Measurements from ENCODE around the gene ZFYVE19. TPM values are rescaled to one million over a fixed set of nuclear protein-coding genes. Genes with fewer than 3 reads are reported as not detected.

ZFYVE19 gene
- total and polyA plus RNA-seq, 2 of the 13 experiments (the other 11 are each of a cell fraction or from before 2014, with no cell fraction given): 23.3 to 44.0 TPM

DNA sequence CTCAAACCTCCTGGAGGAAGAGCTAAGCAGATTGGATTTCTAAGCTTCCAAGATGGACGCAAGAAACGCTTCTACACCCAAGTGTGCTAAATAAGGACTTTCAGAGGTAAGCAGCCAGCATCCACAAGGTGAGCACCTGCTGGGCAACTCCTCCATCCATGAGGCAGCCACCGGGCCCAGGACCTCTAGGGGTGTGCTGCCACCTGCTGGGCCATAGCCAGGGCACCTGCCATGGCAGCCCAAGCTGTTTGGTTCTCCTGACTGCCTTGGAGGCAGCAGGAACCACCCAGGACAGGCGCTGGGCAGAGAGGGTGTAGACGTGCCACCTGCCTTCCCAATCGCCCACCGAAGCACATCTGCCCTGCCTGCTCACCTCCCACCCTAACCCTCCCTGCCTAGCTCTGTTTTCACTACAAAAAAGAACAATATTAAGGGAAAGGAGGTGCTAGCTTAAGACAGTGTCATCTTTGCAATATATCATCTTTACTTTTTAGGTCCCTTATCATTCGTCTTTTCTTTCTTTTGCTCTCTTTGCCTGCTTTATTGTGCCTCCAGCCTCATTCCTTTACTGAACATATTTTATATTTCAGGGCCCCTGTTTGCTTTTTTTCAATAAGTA, 24.2 kb upstream of the ZFYVE19 start (continued):
- TF ChIP-seq ZC3H4 (CRISPR knock-in tag; IDR thresholded peaks at IDR 0.05; ENCODE audit: borderline replicate concordance) (no peak), ZNF382 (CRISPR knock-in tag; IDR thresholded peaks at IDR 0.05; ENCODE audit: borderline replicate concordance) (no peak), RXRA (CRISPR knock-in tag; IDR thresholded peaks at IDR 0.05) (peak; percentile 52; the same call in 1 of the 2 replicates), CREM (IDR thresholded peaks at IDR 0.05) (no peak), CREM (CRISPR knock-in tag; IDR thresholded peaks at IDR 0.05) (no peak), NBN (conservative IDR thresholded peaks at IDR 0.05) (no peak), FOXJ3 (CRISPR knock-in tag; IDR thresholded peaks at IDR 0.05; ENCODE audit: borderline replicate concordance) (no peak), U2AF1 (optimal IDR thresholded peaks at IDR 0.05; ENCODE audit: low read depth, low read length) (no peak), MBNL3 (CRISPR knock-in tag; conservative IDR thresholded peaks at IDR 0.05) (no peak), SRSF9 (IDR thresholded peaks at IDR 0.05; ENCODE audit: borderline replicate concordance, insufficient read depth, low read depth, low read length, poor library complexity, severe bottlenecking) (no peak), RAD51 (IDR thresholded peaks at IDR 0.05; ENCODE audit: borderline replicate concordance) (no peak), NONO (IDR thresholded peaks at IDR 0.05) (no peak), NONO (CRISPR knock-in tag; conservative IDR thresholded peaks at IDR 0.05) (no peak), PLRG1 (conservative IDR thresholded peaks at IDR 0.05) (no peak), DMAP1 (CRISPR knock-in tag; IDR thresholded peaks at IDR 0.05) (no peak), JUN (CRISPR knock-in tag; IDR thresholded peaks at IDR 0.05) (no peak), PHF5A (CRISPR knock-in tag; IDR thresholded peaks at IDR 0.05; ENCODE audit: low read depth, unreplicated experiment) (no peak), ZNF75D (CRISPR knock-in tag; IDR thresholded peaks at IDR 0.05; ENCODE audit: borderline replicate concordance) (no peak), NCOA1 (CRISPR knock-in tag; IDR thresholded peaks at IDR 0.05) (no peak), ZUFSP (CRISPR knock-in tag; IDR thresholded peaks at IDR 0.05; ENCODE audit: borderline replicate concordance) (no peak), TFDP2 (CRISPR knock-in tag; IDR thresholded peaks at IDR 0.05) (0 out of 2 replicates have a peak, but pooled peaks have one; percentile 26), ZNF768 (CRISPR knock-in tag; IDR thresholded peaks at IDR 0.05) (peak; percentile 50; the same call in 1 of the 2 replicates), NR2C2 (CRISPR knock-in tag; IDR thresholded peaks at IDR 0.05; ENCODE audit: borderline replicate concordance) (no peak), CREB1 (IDR thresholded peaks at IDR 0.05) (no peak), CREB1 (CRISPR knock-in tag; IDR thresholded peaks at IDR 0.05) (no peak), MXI1 (IDR thresholded peaks at IDR 0.05; ENCODE audit: borderline replicate concordance, low read depth, low read length) (peak; percentile 31; the same call in 1 of the 3 replicates), ZNF292 (CRISPR knock-in tag; IDR thresholded peaks at IDR 0.05; ENCODE audit: borderline replicate concordance, low read depth) (no peak)
- TF ChIP-seq, protein P1, sequence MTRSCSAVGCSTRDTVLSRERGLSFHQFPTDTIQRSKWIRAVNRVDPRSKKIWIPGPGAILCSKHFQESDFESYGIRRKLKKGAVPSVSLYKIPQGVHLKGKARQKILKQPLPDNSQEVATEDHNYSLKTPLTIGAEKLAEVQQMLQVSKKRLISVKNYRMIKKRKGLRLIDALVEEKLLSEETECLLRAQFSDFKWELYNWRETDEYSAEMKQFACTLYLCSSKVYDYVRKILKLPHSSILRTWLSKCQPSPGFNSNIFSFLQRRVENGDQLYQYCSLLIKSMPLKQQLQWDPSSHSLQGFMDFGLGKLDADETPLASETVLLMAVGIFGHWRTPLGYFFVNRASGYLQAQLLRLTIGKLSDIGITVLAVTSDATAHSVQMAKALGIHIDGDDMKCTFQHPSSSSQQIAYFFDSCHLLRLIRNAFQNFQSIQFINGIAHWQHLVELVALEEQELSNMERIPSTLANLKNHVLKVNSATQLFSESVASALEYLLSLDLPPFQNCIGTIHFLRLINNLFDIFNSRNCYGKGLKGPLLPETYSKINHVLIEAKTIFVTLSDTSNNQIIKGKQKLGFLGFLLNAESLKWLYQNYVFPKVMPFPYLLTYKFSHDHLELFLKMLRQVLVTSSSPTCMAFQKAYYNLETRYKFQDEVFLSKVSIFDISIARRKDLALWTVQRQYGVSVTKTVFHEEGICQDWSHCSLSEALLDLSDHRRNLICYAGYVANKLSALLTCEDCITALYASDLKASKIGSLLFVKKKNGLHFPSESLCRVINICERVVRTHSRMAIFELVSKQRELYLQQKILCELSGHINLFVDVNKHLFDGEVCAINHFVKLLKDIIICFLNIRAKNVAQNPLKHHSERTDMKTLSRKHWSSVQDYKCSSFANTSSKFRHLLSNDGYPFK (CRISPR knock-in tag; IDR thresholded peaks at IDR 0.05; ENCODE audit: borderline replicate concordance): no peak

Measured in HepG2 (cell line).